K562 (cell line): ENCODE measurements around the gene KCNK10. TPM values are rescaled to one million over a fixed set of nuclear protein-coding genes. Genes with fewer than 3 reads are reported as not detected.

Source experiments
- ATAC-seq: fragments of 200-7000 bp; cut with Tn5 transposase; 3 replicates; pipeline ENCODE4 v1.9.1; 2020; ENCODE audit warnings: moderate library complexity
- BruUV-seq: library from RNA; stranded (reverse); fragments of 400-500 nt; replicated peaks from 2 replicates; lab custom pipeline; 2021; lab: Mats Ljungman, UMichigan
- CTCF ChIA-PET: fragments of 300-600 bp; formaldehyde crosslinking; extraction: SDS; loops from one replicate; lab custom pipeline; 2021; ENCODE audit warnings: low intra/inter-chr PET ratio; lab: Yijun Ruan, JAX
- POLR2A ChIA-PET: fragments of 300-600, 350-650 bp; sonication (Branson Sonifier 250); formaldehyde crosslinking; extraction: SDS; loops from one replicate; lab custom pipeline; 2021; ENCODE audit warnings: antibody characterized with exemption, inconsistent platforms; lab: Yijun Ruan, JAX
- DNase-seq, 4 experiments: peaks; one replicate each; pipeline versions ENCODE4 v3.0.0 to v3.0.0-alpha.2; 2011 to 2018; ENCODE audit warnings: low spot score in 3 of 4, mixed read lengths in 3 of 4; ENCODE audit errors: extremely low read depth in 1 of 4
- FAIRE-seq: peaks from 2 replicates; lab custom pipeline; 2011; peaks lifted over from hg19 to GRCh38; lab: Jason Lieb, UNC
- H2AFZ ChIP-seq: 2 replicates; pipeline ENCODE4 v1.6.0; 2011; ENCODE audit warnings: low read depth, low read length, control low read depth, inconsistent platforms
- H3K27ac ChIP-seq: fragments of 200-600 bp; 3 replicates; pipeline ENCODE4 v1.8.0; 2011; ENCODE audit warnings: low read depth, mild to moderate bottlenecking, control low read depth, inconsistent platforms, low read length, moderate library complexity, mixed read lengths; ENCODE audit errors: extremely low read depth
- H3K27me3 ChIP-seq, 2 experiments: fragments of 300-600 bp in 1 of 2; 2 replicates in 1 of 2; 3 replicates in 1 of 2; pipeline versions ENCODE4 v1.6.0 to v1.8.0; 2011; ENCODE audit warnings: inconsistent platforms in 2 of 2, low read length in 2 of 2, mild to moderate bottlenecking in 1 of 2, mixed read lengths in 1 of 2, moderate library complexity in 1 of 2; ENCODE audit not compliant: control insufficient read depth in 2 of 2, insufficient read depth in 2 of 2
- H3K36me3 ChIP-seq: fragments of 300-600 bp; 3 replicates; pipeline ENCODE4 v1.8.0; 2011; ENCODE audit warnings: mild to moderate bottlenecking, low read length, inconsistent platforms; ENCODE audit not compliant: control insufficient read depth, insufficient read depth
- H3K4me1 ChIP-seq, 2 experiments: fragments of 200-600 bp in 1 of 2; replicated peaks in 1 of 2; 2 replicates in 1 of 2; 3 replicates in 1 of 2; pipeline versions ENCODE4 v1.5.1 to v1.8.0; 2011; ENCODE audit warnings: inconsistent platforms in 2 of 2, low read length in 2 of 2, mild to moderate bottlenecking in 1 of 2, mixed read lengths in 1 of 2, moderate library complexity in 1 of 2; ENCODE audit not compliant: control insufficient read depth in 2 of 2, insufficient read depth in 2 of 2
- H3K4me2 ChIP-seq: 2 replicates; pipeline ENCODE4 v1.6.1; 2011; ENCODE audit warnings: low read length, control low read depth, inconsistent platforms, mixed read lengths; ENCODE audit not compliant: insufficient read depth
- H3K4me3 ChIP-seq: fragments of 200-600 bp; sonication (generic), shearing (Covaris generic); 2 replicates; pipeline ENCODE4 v1.5.1; 2016; ENCODE audit warnings: control low read depth, inconsistent platforms
- H3K79me2 ChIP-seq: fragments of 200-600 bp; 3 replicates; pipeline ENCODE4 v1.8.0; 2011; ENCODE audit warnings: low read length, inconsistent platforms; ENCODE audit not compliant: control insufficient read depth, insufficient read depth
- H3K9ac ChIP-seq, 2 experiments: 2 replicates each; pipeline versions ENCODE4 v1.6.0 to v1.6.1; 2011; ENCODE audit warnings: low read depth in 2 of 2, low read length in 2 of 2, control low read depth in 1 of 2, inconsistent platforms in 1 of 2, mild to moderate bottlenecking in 1 of 2, mixed read lengths in 1 of 2; ENCODE audit not compliant: insufficient read depth in 1 of 2
- H3K9me1 ChIP-seq: one replicate; pipeline ENCODE4 v1.6.0; 2011; ENCODE audit warnings: inconsistent platforms, mild to moderate bottlenecking, low read length, moderate library complexity; ENCODE audit not compliant: control insufficient read depth, insufficient read depth
- H3K9me3 ChIP-seq: replicated peaks from 2 replicates; pipeline ENCODE4 v1.5.1; 2011; ENCODE audit warnings: low read depth, low read length, inconsistent platforms; ENCODE audit not compliant: control insufficient read depth, insufficient read depth
- H4K20me1 ChIP-seq: replicated peaks from 2 replicates; pipeline ENCODE4 v1.6.1; 2011; ENCODE audit warnings: low read length, inconsistent platforms, mixed read lengths; ENCODE audit not compliant: control insufficient read depth, insufficient read depth
- CBFB ChIP-seq: sonication (generic); formaldehyde crosslinking; IDR thresholded peaks from 2 replicates; pipeline ENCODE4 v1.4.0; 2020; ENCODE audit warnings: mild to moderate bottlenecking, missing genetic modification reagents
- GABPB2 ChIP-seq: fragments of 250-450 bp; sonication (Bioruptor Pico); conservative IDR thresholded peaks from 2 replicates; pipeline ENCODE4 v1.5.1; 2021; ENCODE audit warnings: mild to moderate bottlenecking
- MEF2A ChIP-seq: IDR thresholded peaks from 2 replicates; pipeline ENCODE4 v1.6.1; 2011; ENCODE audit warnings: low read depth, mild to moderate bottlenecking, low read length, moderate library complexity; ENCODE audit not compliant: control insufficient read depth
- MTA3 ChIP-seq: fragments of 450-650 bp; formaldehyde crosslinking; IDR thresholded peaks from 2 replicates; pipeline ENCODE4 v1.6.1; 2017; ENCODE audit warnings: mild to moderate bottlenecking, borderline replicate concordance
- NUFIP1 ChIP-seq: fragments of 450-650 bp; IDR thresholded peaks from 2 replicates; pipeline ENCODE4 v1.6.1; 2018; ENCODE audit not compliant: partially characterized antibody
- PHB ChIP-seq: fragments of 250-450 bp; sonication (Bioruptor Pico); IDR thresholded peaks from 2 replicates; pipeline ENCODE4 v1.5.0; 2021
- RBM17 ChIP-seq: fragments of 200-400 bp; formaldehyde crosslinking; IDR thresholded peaks from 2 replicates; pipeline ENCODE4 v1.6.1; 2017; ENCODE audit warnings: low read depth, mild to moderate bottlenecking, low read length, borderline replicate concordance
- RBM39 ChIP-seq: fragments of 200-400 bp; formaldehyde crosslinking; optimal IDR thresholded peaks from 2 replicates; pipeline ENCODE3; 2018; ENCODE audit warnings: low read depth, low read length
- SAFB2 ChIP-seq: fragments of 200-400 bp; formaldehyde crosslinking; IDR thresholded peaks from 2 replicates; pipeline ENCODE4 v1.6.1; 2018; ENCODE audit warnings: borderline replicate concordance, low read length, low read depth, moderate library complexity; ENCODE audit not compliant: severe bottlenecking
- SIN3A ChIP-seq, 2 experiments: fragments of 150-350 bp in 1 of 2; IDR thresholded peaks; 2 replicates each; pipeline ENCODE4 v1.6.1; 2011 to 2016; ENCODE audit warnings: borderline replicate concordance in 2 of 2, low read depth in 2 of 2, low read length in 2 of 2, mild to moderate bottlenecking in 2 of 2, moderate library complexity in 2 of 2; ENCODE audit not compliant: control insufficient read depth in 1 of 2
- TFAM ChIP-seq: fragments of 250-450 bp; sonication (Bioruptor Pico); conservative IDR thresholded peaks from 2 replicates; pipeline ENCODE4 v1.5.0; 2021; ENCODE audit warnings: mild to moderate bottlenecking, moderate library complexity
- ZBED1 ChIP-seq: IDR thresholded peaks from 2 replicates; pipeline ENCODE4 v1.6.1; 2014
- ZNF140 ChIP-seq: fragments of 250-450 bp; sonication (Bioruptor Pico); IDR thresholded peaks from 2 replicates; pipeline ENCODE4 v1.8.0; 2021; ENCODE audit warnings: moderate library complexity, mild to moderate bottlenecking, inconsistent platforms
- ZNF24 ChIP-seq: fragments of 450-650 bp; IDR thresholded peaks from 2 replicates; pipeline ENCODE4 v1.6.1; 2016
- ZNF263 ChIP-seq: sonication (generic); formaldehyde crosslinking; IDR thresholded peaks from 2 replicates; pipeline ENCODE4 v1.8.0; 2022; ENCODE audit warnings: mild to moderate bottlenecking, missing genetic modification reagents, borderline replicate concordance
- ZNF316 ChIP-seq: fragments of 450-650 bp; IDR thresholded peaks from 2 replicates; pipeline ENCODE4 v1.6.1; 2016
- ZNF41 ChIP-seq: fragments of 250-450 bp; sonication (Bioruptor Pico); conservative IDR thresholded peaks from 2 replicates; pipeline ENCODE4 v1.4.0; 2020; ENCODE audit warnings: mild to moderate bottlenecking
- WGBS: fragments of 100-300 bp; shearing (Covaris generic); methylation state at CpG from one replicate; pipeline ENCODE4 v1.1.6; 2016; ENCODE audit warnings: low coverage, mixed read lengths; ENCODE audit not compliant: insufficient coverage; ENCODE audit errors: missing lambda C conversion rate; 5-methylcytosine and 5-hydroxymethylcytosine counted together
- in situ Hi-C: fragments of 300-500 bp; cut with MboI; formaldehyde crosslinking; loops from 4 replicates; pipeline ENCODE4 v1.15.0; 2018; ENCODE audit warnings: inconsistent platforms, mixed read lengths
- intact Hi-C: fragments of 100-400 bp; cut with micrococcal nuclease; formaldehyde crosslinking; loops from 2 replicates; pipeline ENCODE4 v1.14.2; 2022
- polyA plus RNA-seq, 8 experiments: library from polyadenylated mRNA; depleted of rRNA in 4 of 8; stranded (reverse) in 5 of 8; unstranded in 3 of 8; fragments of >200 nt; fragmentation: Nextera tagmentation in 2 of 8; fragmentation: Illumina TruSeq in 1 of 8; extraction: Ambion mirVana in 2 of 8; extraction: Trizol in 1 of 8; gene quantifications; 2 replicates each; pipeline versions ENCODE4 v1.2.1 to v1.2.3, GENCODE V29; 2011 to 2014; ENCODE audit warnings: inconsistent platforms in 1 of 8, missing spikeins in 1 of 8
- total RNA-seq, 7 experiments: library from RNA; depleted of rRNA in 6 of 7; stranded (reverse); fragments of >200 nt in 6 of 7; fragmentation: Illumina TruSeq in 2 of 7; extraction: Trizol in 2 of 7; gene quantifications; 2 replicates each; pipeline versions ENCODE4 v1.2.1 to v1.2.3, GENCODE V29; 2011 to 2021; ENCODE audit warnings: low replicate concordance in 1 of 7
- TF ChIP-seq, protein P1 (sequence below): fragments of 450-650 bp; formaldehyde crosslinking; IDR thresholded peaks from 2 replicates; pipeline ENCODE4 v1.4.0; 2020; ENCODE audit warnings: mild to moderate bottlenecking, moderate library complexity

Gene KCNK10
- total and polyA plus RNA-seq, 9 of the 15 experiments (the other 6 are each of a cell fraction or from before 2014, with no cell fraction given) = not detected

- in situ Hi-C loops = no loop called here
- H3K79me2 ChIP-seq = no peaks in the 10 kb centered on the region
- intact Hi-C loops = loop anchor here (5.0 kb wide), 1 partner anchor 219 kb away; no protein-coding TSS in a partner anchor
- ATAC-seq = no peak
- H3K9me3 ChIP-seq = no peaks in the 10 kb centered on the region
- H3K36me3 ChIP-seq = no peaks in the 10 kb centered on the region
- H3K4me3 ChIP-seq = no peak overlapping the region
- H3K9ac ChIP-seq = no peak overlapping the region
- H3K4me2 ChIP-seq = no peak overlapping the region
- H3K4me1 ChIP-seq = no peaks in the 10 kb centered on the region
- H4K20me1 ChIP-seq = no peaks in the 10 kb centered on the region
- POLR2A ChIA-PET = no interaction called here
- H3K27ac ChIP-seq = no peak overlapping the region
- no peaks in the 10 kb centered on the region for H3K27me3 ChIP-seq
- H3K9me1 ChIP-seq = no peaks in the 10 kb centered on the region
- TF ChIP-seq GABPB2 (CRISPR knock-in tag) = no peak
- no peak for TF ChIP-seq MTA3
- no peak for TF ChIP-seq ZNF41 (CRISPR knock-in tag)
- no peak for TF ChIP-seq ZBED1
- TF ChIP-seq ZNF316 = no peak
- TF ChIP-seq NUFIP1 = no peak
- TF ChIP-seq, protein P1, sequence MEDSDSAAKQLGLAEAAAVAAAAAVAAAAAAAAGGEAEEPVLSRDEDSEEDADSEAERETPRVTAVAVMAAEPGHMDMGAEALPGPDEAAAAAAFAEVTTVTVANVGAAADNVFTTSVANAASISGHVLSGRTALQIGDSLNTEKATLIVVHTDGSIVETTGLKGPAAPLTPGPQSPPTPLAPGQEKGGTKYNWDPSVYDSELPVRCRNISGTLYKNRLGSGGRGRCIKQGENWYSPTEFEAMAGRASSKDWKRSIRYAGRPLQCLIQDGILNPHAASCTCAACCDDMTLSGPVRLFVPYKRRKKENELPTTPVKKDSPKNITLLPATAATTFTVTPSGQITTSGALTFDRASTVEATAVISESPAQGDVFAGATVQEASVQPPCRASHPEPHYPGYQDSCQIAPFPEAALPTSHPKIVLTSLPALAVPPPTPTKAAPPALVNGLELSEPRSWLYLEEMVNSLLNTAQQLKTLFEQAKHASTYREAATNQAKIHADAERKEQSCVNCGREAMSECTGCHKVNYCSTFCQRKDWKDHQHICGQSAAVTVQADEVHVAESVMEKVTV (CRISPR knock-in tag) = no peak
- no peak for TF ChIP-seq TFAM (CRISPR knock-in tag)
- no peak for TF ChIP-seq RBM17
- no peak for TF ChIP-seq MEF2A
- TF ChIP-seq CBFB = no peak
- no peak for TF ChIP-seq SAFB2
- TF ChIP-seq ZNF263 = no peak
- no peak for TF ChIP-seq ZNF24
- TF ChIP-seq SIN3A (IDR thresholded peaks at IDR 0.05; ENCODE audit: borderline replicate concordance in 2 of 2, control insufficient read depth in 1 of 2, low read depth in 2 of 2, low read length in 2 of 2) = no peak
- TF ChIP-seq RBM39 = no peak
- no peak for TF ChIP-seq PHB
- TF ChIP-seq ZNF140 = no peak
- TF ChIP-seq, all 486 proteins: peak for 0
- WGBS = 0% methylated on average over 2 of the region's 3 CpGs
- no peak overlapping the region for H2AFZ ChIP-seq
- CTCF ChIA-PET = no interaction called here
- BruUV-seq = no TSS peak
- DNase-seq (no peak), FAIRE-seq (no peak)
Measured at GRCh38 chr14:88166616-88167015, 156.5 kb downstream of the KCNK10 start.
